AG09319 (cell line): ENCODE results near the gene UVRAG.
A peak's percentile ranks its signal among the peaks of the same experiment; 100 is the strongest.

Experiments used
- DNase-seq: peaks from one replicate; pipeline ENCODE4 v3.0.0-alpha.2; 2010; ENCODE audit warnings: low read depth; ENCODE audit errors: extremely low read depth
- CTCF ChIP-seq: IDR thresholded peaks from 2 replicates; pipeline ENCODE4 v1.5.1; 2011; ENCODE audit warnings: low read depth, mild to moderate bottlenecking, inconsistent platforms, low read length, moderate library complexity

UVRAG gene

DNA sequence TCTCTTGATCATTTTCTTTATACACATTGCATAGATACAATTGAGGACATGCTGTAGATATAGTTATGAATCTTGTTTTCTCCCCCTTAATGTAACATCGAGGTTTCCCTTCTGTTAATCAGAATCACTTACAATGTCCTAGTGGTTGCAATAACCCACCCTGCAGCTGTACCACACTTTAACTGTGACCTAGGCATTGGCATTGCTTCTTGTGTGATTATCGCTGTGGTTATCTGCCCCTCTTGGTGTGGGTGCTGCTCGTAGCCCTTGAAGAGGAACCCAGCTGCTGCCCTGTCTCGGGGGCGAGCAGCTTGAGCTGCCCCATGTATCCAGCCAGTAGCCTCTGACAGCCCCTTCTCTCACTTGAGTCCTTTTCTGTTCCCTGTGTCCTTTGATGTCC lies 44.9 kb upstream of the UVRAG start:
- TF ChIP-seq CTCF: no peak
- no peak for DNase-seq

- peak; percentile 65 for DNase-seq
- TF ChIP-seq CTCF: no peak
Observed at GRCh38 chr11:75771646-75772410, 43.2 kb upstream of the UVRAG start.

GRCh38 chr11:75773595-75774353 lies 41.2 kb upstream of the UVRAG start:
- TF ChIP-seq CTCF: no peak
- DNase-seq: no peak

DNA sequence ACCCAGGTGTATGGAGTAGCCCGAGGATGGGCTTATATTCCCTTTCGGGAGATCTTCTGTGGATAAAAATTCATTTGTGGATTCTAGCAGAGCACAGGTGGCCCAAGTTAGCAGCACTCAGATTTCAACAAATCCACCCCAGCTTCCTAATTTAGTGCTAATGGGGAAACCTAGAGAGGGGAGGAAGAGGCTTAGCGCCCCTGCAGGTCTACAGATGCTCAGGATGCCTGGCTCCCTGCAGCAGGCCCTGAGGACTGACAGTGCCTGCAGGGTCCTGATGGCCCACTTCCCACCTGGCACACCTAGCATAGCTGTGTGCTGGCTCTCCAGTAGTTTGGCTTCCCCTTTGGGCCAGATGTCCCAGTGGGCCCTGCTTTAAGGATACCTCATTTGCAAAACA lies 40.0 kb upstream of the UVRAG start:
- no peak for TF ChIP-seq CTCF
- no peak for DNase-seq

DNA sequence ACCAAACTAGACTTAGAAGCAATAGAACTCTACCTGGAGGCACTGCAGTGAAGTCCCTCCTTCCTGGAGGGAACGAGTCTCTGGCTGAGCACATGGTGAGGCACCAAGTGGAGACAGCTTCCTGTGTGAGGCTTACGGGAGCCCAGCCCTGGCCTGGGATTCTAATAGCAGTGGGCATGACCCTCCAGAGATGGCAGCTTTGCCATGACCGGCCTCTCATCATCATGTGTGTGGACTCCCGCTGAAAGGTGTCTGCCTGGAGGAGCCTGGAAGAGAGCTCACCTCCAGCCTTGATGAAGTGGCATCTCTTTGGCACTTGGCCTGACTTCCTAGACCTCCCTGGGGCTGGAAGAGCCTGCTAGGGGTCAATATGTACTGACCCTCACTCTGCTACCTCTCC lies 38.5 kb upstream of the UVRAG start:
- TF ChIP-seq CTCF: no peak
- no peak for DNase-seq

DNA sequence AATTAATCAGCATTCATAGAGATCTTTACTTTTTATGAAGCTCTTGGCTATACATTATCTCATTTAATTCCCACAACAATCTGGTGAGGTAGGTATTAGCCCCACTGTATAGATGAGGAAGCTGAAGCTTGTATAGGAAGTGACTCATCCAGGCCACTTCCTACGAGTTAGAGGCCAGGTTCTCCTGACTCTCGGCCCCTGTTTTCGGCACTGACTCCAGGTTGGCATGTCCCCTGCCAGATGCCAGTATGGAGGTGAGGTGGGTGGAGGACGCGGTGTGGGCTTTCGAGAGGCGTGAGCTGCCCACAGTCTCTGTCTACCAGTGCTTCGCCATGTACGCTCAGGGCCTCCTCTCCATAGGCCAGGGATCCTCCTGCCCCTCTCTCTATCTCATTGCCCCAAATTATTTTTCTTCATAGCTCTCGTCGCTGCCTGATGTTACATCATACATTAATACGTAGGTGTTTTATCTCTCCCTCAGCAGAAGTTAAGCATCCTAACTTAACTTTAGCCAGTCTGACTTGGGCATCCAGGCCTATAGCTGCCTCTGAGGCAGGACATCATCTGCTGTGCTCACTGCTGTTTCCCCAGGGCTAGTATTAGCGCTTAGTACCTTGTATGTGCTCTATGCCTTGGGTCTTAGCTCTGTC lies 37.4 kb upstream of the UVRAG start:
- no peak for DNase-seq

More for the DNA sequence above, 37.4 kb upstream of the UVRAG start:
- no peak for TF ChIP-seq CTCF
